A673 (cell line): ENCODE data around the gene RAB15. TPM values are rescaled to one million over a fixed set of nuclear protein-coding genes. Genes with fewer than 3 reads are reported as not detected.

ENCODE experiments used
- BruUV-seq: library from RNA; stranded (reverse); fragments of 400-500 nt; replicated peaks from 2 replicates; lab custom pipeline; 2021; lab: Mats Ljungman, UMichigan
- CTCF ChIA-PET: fragments of 300-600 bp; sonication (Branson Sonifier 250); formaldehyde crosslinking; loops from one replicate; lab custom pipeline; 2022; ENCODE audit warnings: antibody characterized with exemption; lab: Charles Lee
- POLR2A ChIA-PET: fragments of 300-600 bp; sonication (Branson Sonifier 250); formaldehyde crosslinking; loops from one replicate; lab custom pipeline; 2022; ENCODE audit warnings: antibody characterized with exemption; ENCODE audit not compliant: low non-redundant PET; lab: Charles Lee
- DNase-seq: peaks from one replicate; pipeline ENCODE4 v3.0.0-alpha.2; 2015; ENCODE audit warnings: low spot score
- H3K27ac ChIP-seq: fragments of 200-600 bp; sonication (generic); 2 replicates; pipeline ENCODE4 v1.5.1; 2016; ENCODE audit warnings: mixed run types, low read depth, mild to moderate bottlenecking, mixed read lengths, antibody characterized with exemption, low read length; ENCODE audit not compliant: poor library complexity, severe bottlenecking
- H3K27me3 ChIP-seq: fragments of 200-600 bp; sonication (generic); replicated peaks from 2 replicates; pipeline ENCODE4 v1.6.1; 2017; ENCODE audit warnings: mixed run types, low read depth, mild to moderate bottlenecking, mixed read lengths, antibody characterized with exemption, low read length; ENCODE audit not compliant: insufficient read depth, poor library complexity
- H3K36me3 ChIP-seq: fragments of 200-600 bp; sonication (generic); 2 replicates; pipeline ENCODE4 v1.6.1; 2016; ENCODE audit warnings: mixed run types, mild to moderate bottlenecking, mixed read lengths, antibody characterized with exemption, low read length; ENCODE audit not compliant: insufficient read depth, poor library complexity, severe bottlenecking
- H3K4me1 ChIP-seq: fragments of 200-600 bp; sonication (generic); 2 replicates; pipeline ENCODE4 v1.6.1; 2017; ENCODE audit warnings: mixed run types, mild to moderate bottlenecking, mixed read lengths, antibody characterized with exemption, low read length; ENCODE audit not compliant: insufficient read depth, poor library complexity, severe bottlenecking
- H3K4me3 ChIP-seq: fragments of 200-600 bp; sonication (generic); 2 replicates; pipeline ENCODE4 v1.5.1; 2016; ENCODE audit warnings: low read depth, mixed run types, mild to moderate bottlenecking, mixed read lengths, low read length; ENCODE audit not compliant: poor library complexity, severe bottlenecking
- H3K9me3 ChIP-seq: fragments of 200-600 bp; sonication (generic); 2 replicates; pipeline ENCODE4 v1.6.1; 2016; ENCODE audit warnings: mixed run types, low read depth, mild to moderate bottlenecking, mixed read lengths, antibody characterized with exemption, low read length; ENCODE audit not compliant: poor library complexity, severe bottlenecking
- EZH2 ChIP-seq: fragments of 200-600 bp; sonication (generic); IDR thresholded peaks from 2 replicates; pipeline ENCODE4 v1.6.1; 2017; ENCODE audit warnings: borderline replicate concordance, low read depth, mild to moderate bottlenecking, mixed read lengths, antibody characterized with exemption, low read length; ENCODE audit not compliant: poor library complexity, severe bottlenecking
- intact Hi-C: fragments of 100-400 bp; cut with micrococcal nuclease; formaldehyde crosslinking; loops from one replicate; pipeline ENCODE4 v1.10.0; 2022; ENCODE audit not compliant: unreplicated experiment
- total RNA-seq: library from RNA; stranded (reverse); gene quantifications from 2 replicates; pipeline ENCODE4 v1.2.3, GENCODE V29; 2021
- TF ChIP-seq, protein P1 (sequence below): fragments of 300-800, 200-600 bp; sonication (generic); conservative IDR thresholded peaks from 2 replicates; pipeline ENCODE4 v1.5.1; 2017; ENCODE audit warnings: low read depth, mild to moderate bottlenecking, antibody characterized with exemption, low read length, moderate library complexity, mixed read lengths

Gene RAB15
- total RNA-seq, 1 experiment from 2014 or later, result 23.6 TPM

DNA sequence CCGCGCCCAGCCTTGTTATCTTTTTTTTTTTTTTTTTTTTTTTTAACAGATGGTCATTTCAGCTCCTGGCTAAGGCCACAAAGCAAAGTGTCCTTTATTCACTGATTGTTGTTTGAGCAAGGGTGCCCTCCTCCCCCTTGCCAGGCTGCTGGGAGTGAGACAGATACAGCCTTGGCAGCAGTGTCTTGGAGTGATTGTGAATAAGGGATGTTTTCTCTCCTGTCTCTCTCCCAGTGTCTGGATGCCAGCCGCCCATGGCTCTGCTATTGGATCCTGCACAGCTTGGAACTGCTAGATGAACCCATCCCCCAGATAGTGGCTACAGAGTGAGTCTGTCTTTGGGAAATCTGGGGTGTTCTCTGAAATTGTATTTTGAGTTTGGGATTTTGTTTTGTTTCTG, 43.3 kb upstream of the RAB15 start:
- no peaks in the 10 kb centered on the region for H3K27me3 ChIP-seq
- ChIA-PET POLR2A (no interaction called here), CTCF (no interaction called here)
- no peaks in the 10 kb centered on the region for H3K9me3 ChIP-seq
- H3K4me1 ChIP-seq, result no peaks in the 10 kb centered on the region
- no TSS peak for BruUV-seq
- no peak overlapping the region for H3K27ac ChIP-seq
- H3K36me3 ChIP-seq, result peaks cover 21% of the 10 kb centered on the region
- DNase-seq, result no peak
- intact Hi-C loops, result no loop called here
- TF ChIP-seq, protein P1, sequence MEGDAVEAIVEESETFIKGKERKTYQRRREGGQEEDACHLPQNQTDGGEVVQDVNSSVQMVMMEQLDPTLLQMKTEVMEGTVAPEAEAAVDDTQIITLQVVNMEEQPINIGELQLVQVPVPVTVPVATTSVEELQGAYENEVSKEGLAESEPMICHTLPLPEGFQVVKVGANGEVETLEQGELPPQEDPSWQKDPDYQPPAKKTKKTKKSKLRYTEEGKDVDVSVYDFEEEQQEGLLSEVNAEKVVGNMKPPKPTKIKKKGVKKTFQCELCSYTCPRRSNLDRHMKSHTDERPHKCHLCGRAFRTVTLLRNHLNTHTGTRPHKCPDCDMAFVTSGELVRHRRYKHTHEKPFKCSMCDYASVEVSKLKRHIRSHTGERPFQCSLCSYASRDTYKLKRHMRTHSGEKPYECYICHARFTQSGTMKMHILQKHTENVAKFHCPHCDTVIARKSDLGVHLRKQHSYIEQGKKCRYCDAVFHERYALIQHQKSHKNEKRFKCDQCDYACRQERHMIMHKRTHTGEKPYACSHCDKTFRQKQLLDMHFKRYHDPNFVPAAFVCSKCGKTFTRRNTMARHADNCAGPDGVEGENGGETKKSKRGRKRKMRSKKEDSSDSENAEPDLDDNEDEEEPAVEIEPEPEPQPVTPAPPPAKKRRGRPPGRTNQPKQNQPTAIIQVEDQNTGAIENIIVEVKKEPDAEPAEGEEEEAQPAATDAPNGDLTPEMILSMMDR, result no peak
- no peak for TF ChIP-seq EZH2
- no peak overlapping the region for H3K4me3 ChIP-seq

GRCh38 chr14:65012353-65012752, 40.2 kb upstream of the RAB15 start:
- Histone ChIP-seq H3K4me3 (no peak overlapping the region), H3K36me3 (peaks cover 21% of the 10 kb centered on the region), H3K4me1 (no peaks in the 10 kb centered on the region), H3K27ac (no peak overlapping the region), H3K9me3 (no peaks in the 10 kb centered on the region), H3K27me3 (no peaks in the 10 kb centered on the region)
- DNase-seq, result no peak
- TF ChIP-seq, protein P1, result no peak
- TF ChIP-seq EZH2, result no peak
- intact Hi-C loops, result no loop called here
- ChIA-PET POLR2A (no interaction called here), CTCF (no interaction called here)
- no TSS peak for BruUV-seq

DNA sequence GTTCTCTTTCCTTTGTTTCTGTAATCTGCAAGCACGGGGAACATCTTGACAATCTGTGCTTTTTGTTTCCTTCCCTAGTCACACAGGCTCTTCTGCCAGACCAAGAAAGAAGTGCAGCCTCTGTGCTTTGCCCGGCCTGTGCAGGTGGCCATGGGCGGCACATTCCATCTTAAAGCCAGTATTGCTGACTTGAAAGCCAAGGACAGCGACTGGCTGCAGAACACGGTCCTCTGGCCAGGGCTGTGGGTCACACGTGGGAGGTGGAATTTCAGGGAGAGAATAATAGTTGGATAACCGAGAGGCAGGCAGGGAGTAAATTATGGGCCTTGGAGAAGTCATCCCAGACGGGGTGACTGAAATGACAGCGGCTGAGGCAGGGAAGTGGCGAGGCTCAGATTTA, 39.4 kb upstream of the RAB15 start:
- intact Hi-C loops, result no loop called here
- peaks cover 20% of the 10 kb centered on the region for H3K36me3 ChIP-seq
- ChIA-PET CTCF (no interaction called here), POLR2A (no interaction called here)
- BruUV-seq, result no TSS peak
- H3K4me1 ChIP-seq, result no peaks in the 10 kb centered on the region
- no peak overlapping the region for H3K27ac ChIP-seq
- no peak overlapping the region for H3K4me3 ChIP-seq
- TF ChIP-seq EZH2, result no peak
- TF ChIP-seq, protein P1, result no peak
- H3K9me3 ChIP-seq, result no peaks in the 10 kb centered on the region
- DNase-seq, result no peak
- no peaks in the 10 kb centered on the region for H3K27me3 ChIP-seq
